IMR-90 (cell line): Measurements from ENCODE around the gene KIF6. TPM values are rescaled to one million over a fixed set of nuclear protein-coding genes. Genes with fewer than 3 reads are reported as not detected.
A peak's percentile ranks its signal among the peaks of the same experiment; 100 is the strongest.

Source experiments
- ATAC-seq: fragments of 200-7000 bp; cut with Tn5 transposase; 2 replicates; pipeline ENCODE4 v1.9.1; 2020; ENCODE audit warnings: low read depth, mild to moderate bottlenecking, moderate library complexity
- BruUV-seq: library from RNA; stranded (reverse); fragments of 400-500 nt; replicated peaks from 2 replicates; lab custom pipeline; 2021; lab: Mats Ljungman, UMichigan
- CTCF ChIA-PET: fragments of 300-600 bp; formaldehyde crosslinking; extraction: SDS; loops from one replicate; lab custom pipeline; 2021; ENCODE audit warnings: antibody characterized with exemption; lab: Yijun Ruan, JAX
- POLR2A ChIA-PET: fragments of 300-600 bp; sonication (Branson Sonifier 250); formaldehyde crosslinking; loops from one replicate; lab custom pipeline; 2022; ENCODE audit warnings: antibody characterized with exemption; ENCODE audit not compliant: unreplicated experiment; lab: Charles Lee
- DNase-seq: peaks from one replicate; pipeline ENCODE4 v3.0.0; 2013
- H2AFZ ChIP-seq: replicated peaks from 2 replicates; pipeline ENCODE3; 2013; ENCODE audit warnings: low read length, mild to moderate bottlenecking; ENCODE audit not compliant: poor library complexity
- H2AK5ac ChIP-seq: 2 replicates; pipeline ENCODE4 v1.6.1; 2013; ENCODE audit warnings: low read depth, low read length, inconsistent platforms
- H2AK9ac ChIP-seq: replicated peaks from 2 replicates; pipeline ENCODE3; 2013; ENCODE audit warnings: mild to moderate bottlenecking, low read depth, low read length, moderate library complexity; ENCODE audit not compliant: poor library complexity
- H2BK120ac ChIP-seq: 2 replicates; pipeline ENCODE4 v1.6.1; 2013; ENCODE audit warnings: low read depth, low read length, inconsistent platforms
- H2BK15ac ChIP-seq: 3 replicates; pipeline ENCODE4 v1.6.1; 2013; ENCODE audit warnings: low read depth, low read length, inconsistent platforms
- H2BK20ac ChIP-seq: 2 replicates; pipeline ENCODE4 v1.6.1; 2013; ENCODE audit warnings: low read depth, mild to moderate bottlenecking, inconsistent platforms, low read length, moderate library complexity
- H2BK5ac ChIP-seq: 2 replicates; pipeline ENCODE4 v1.6.1; 2013; ENCODE audit warnings: mild to moderate bottlenecking, low read depth, low read length, inconsistent platforms; ENCODE audit not compliant: poor library complexity, severe bottlenecking
- H3K14ac ChIP-seq: replicated peaks from 2 replicates; pipeline ENCODE4 v1.6.1; 2013; ENCODE audit warnings: low read depth, low read length, inconsistent platforms
- H3K18ac ChIP-seq: 2 replicates; pipeline ENCODE4 v1.6.1; 2013; ENCODE audit warnings: low read depth, low read length, control low read depth
- H3K23ac ChIP-seq: 2 replicates; pipeline ENCODE4 v1.6.1; 2013; ENCODE audit warnings: low read depth, low read length, inconsistent platforms
- H3K27ac ChIP-seq: 2 replicates; pipeline ENCODE4 v1.5.1; 2013; ENCODE audit warnings: mild to moderate bottlenecking, control low read depth, low read length; ENCODE audit not compliant: insufficient read depth
- H3K27me3 ChIP-seq: 2 replicates; pipeline ENCODE4 v1.6.1; 2013; ENCODE audit warnings: low read length; ENCODE audit not compliant: control insufficient read depth, insufficient read depth
- H3K36me3 ChIP-seq: 2 replicates; pipeline ENCODE4 v1.6.1; 2013; ENCODE audit warnings: low read length, mixed read lengths; ENCODE audit not compliant: control insufficient read depth, insufficient read depth
- H3K4ac ChIP-seq: 2 replicates; pipeline ENCODE4 v1.6.1; 2013; ENCODE audit warnings: low read depth, low read length, inconsistent platforms
- H3K4me1 ChIP-seq: 2 replicates; pipeline ENCODE4 v1.6.1; 2013; ENCODE audit warnings: low read length, mixed read lengths; ENCODE audit not compliant: control insufficient read depth, insufficient read depth
- H3K4me2 ChIP-seq: 2 replicates; pipeline ENCODE4 v1.6.1; 2013; ENCODE audit warnings: low read depth, mild to moderate bottlenecking, control low read depth, low read length, moderate library complexity
- H3K4me3 ChIP-seq: 2 replicates; pipeline ENCODE4 v1.5.1; 2013; ENCODE audit warnings: low read depth, mild to moderate bottlenecking, control low read depth, low read length, moderate library complexity; ENCODE audit not compliant: insufficient read depth
- H3K56ac ChIP-seq: 2 replicates; pipeline ENCODE4 v1.6.1; 2013; ENCODE audit warnings: low read length, inconsistent platforms; ENCODE audit not compliant: insufficient read depth; ENCODE audit errors: extremely low read depth
- H3K79me1 ChIP-seq, 2 experiments: 2 replicates each; pipeline ENCODE4 v1.6.1; 2013; ENCODE audit warnings: low read length in 2 of 2, inconsistent platforms in 1 of 2, low read depth in 1 of 2
- H3K9ac ChIP-seq: 2 replicates; pipeline ENCODE4 v1.6.1; 2013; ENCODE audit warnings: low read depth, low read length, control low read depth
- H3K9me1 ChIP-seq: 2 replicates; pipeline ENCODE4 v1.6.1; 2013; ENCODE audit warnings: low read length, inconsistent platforms; ENCODE audit not compliant: insufficient read depth
- H3K9me3 ChIP-seq: 2 replicates; pipeline ENCODE4 v1.6.1; 2013; ENCODE audit warnings: low read length; ENCODE audit not compliant: control insufficient read depth, insufficient read depth
- H4K20me1 ChIP-seq: 2 replicates; pipeline ENCODE4 v1.6.1; 2013; ENCODE audit warnings: low read length, inconsistent platforms; ENCODE audit not compliant: insufficient read depth
- H4K5ac ChIP-seq: 2 replicates; pipeline ENCODE4 v1.6.1; 2013; ENCODE audit warnings: mild to moderate bottlenecking, low read depth, low read length, control low read depth
- H4K8ac ChIP-seq, 2 experiments: 2 replicates each; pipeline ENCODE4 v1.6.1; 2013; ENCODE audit warnings: low read depth in 2 of 2, low read length in 2 of 2, control low read depth in 1 of 2, inconsistent platforms in 1 of 2
- H4K91ac ChIP-seq: 2 replicates; pipeline ENCODE4 v1.6.1; 2013; ENCODE audit warnings: low read depth, low read length, inconsistent platforms; ENCODE audit not compliant: insufficient read depth
- BHLHE40 ChIP-seq: fragments of 150-350 bp; IDR thresholded peaks from 2 replicates; pipeline ENCODE4 v1.6.1; 2016; ENCODE audit warnings: mild to moderate bottlenecking, low read depth, low read length
- RAD21 ChIP-seq: IDR thresholded peaks from 2 replicates; pipeline ENCODE4 v1.6.1; 2012; ENCODE audit warnings: low read length, improper control_type of control experiment
- WGBS, 2 experiments: methylation state at CpG; one replicate each; pipeline versions ENCODE4 v1.1.5 to v1.1.7; 2013; ENCODE audit warnings: missing lambda C conversion rate in 2 of 2; ENCODE audit not compliant: insufficient read length in 1 of 2; ENCODE audit errors: extremely low coverage in 2 of 2; 5-methylcytosine and 5-hydroxymethylcytosine counted together
- dilution Hi-C: fragments of 300-500 bp; cut with HindIII; formaldehyde crosslinking; loops from one replicate; pipeline ENCODE4 v1.14.3; 2018; ENCODE audit warnings: low sequenced_read_pairs; ENCODE audit not compliant: unreplicated experiment
- in situ Hi-C: fragments of 300-500 bp; cut with MboI; formaldehyde crosslinking; loops from 3 replicates; pipeline ENCODE4 v1.14.3; 2019; ENCODE audit warnings: low sequenced_read_pairs, inconsistent platforms, mixed read lengths
- intact Hi-C: fragments of 100-400 bp; cut with micrococcal nuclease; formaldehyde crosslinking; loops from 2 replicates; pipeline ENCODE4 v1.10.0; 2022
- polyA plus RNA-seq, 3 experiments: library from polyadenylated mRNA; depleted of rRNA; stranded (reverse); fragments of >200 nt; gene quantifications; 2 replicates each; pipeline ENCODE4 v1.2.3, GENCODE V29; 2012; ENCODE audit warnings: low replicate concordance in 1 of 3
- total RNA-seq: library from RNA; depleted of rRNA; stranded (reverse); fragments of >200 nt; gene quantifications from 2 replicates; pipeline ENCODE4 v1.2.3, GENCODE V29; 2012

The KIF6 gene
- total and polyA plus RNA-seq, 2 of the 4 experiments (the other 2 are of a cell fraction): under 0.01 to 0.10 TPM

GRCh38 chr6:39357998-39358686 is 367.1 kb downstream of the KIF6 start:
- Histone ChIP-seq H3K4me1 (no peaks in the 10 kb centered on the region), H4K91ac (no peak overlapping the region), H2AK9ac (no peak overlapping the region), H3K79me1 (no peaks in the 10 kb centered on the region), H3K14ac (no peak overlapping the region), H4K20me1 (no peaks in the 10 kb centered on the region), H3K4me2 (no peak overlapping the region), H3K27ac (no peak overlapping the region), H4K5ac (no peak overlapping the region), H2AFZ (no peak overlapping the region), H3K4ac (no peak overlapping the region), H3K9me1 (no peaks in the 10 kb centered on the region), H3K23ac (no peak overlapping the region), H3K9ac (no peak overlapping the region), H3K56ac (no peak overlapping the region), H3K27me3 (peaks cover 2% of the 10 kb centered on the region; the same call in 1 of the 2 replicates), H3K36me3 (no peaks in the 10 kb centered on the region), H2BK120ac (no peak overlapping the region), H2AK5ac (no peak overlapping the region), H2BK20ac (no peak overlapping the region), H2BK5ac (no peak overlapping the region), H3K4me3 (no peak overlapping the region), H4K8ac (no peak overlapping the region), H2BK15ac (no peak overlapping the region), H3K9me3 (no peaks in the 10 kb centered on the region), H3K18ac (no peak overlapping the region)
- WGBS, 2 experiments: 40% methylated on average over 1 of the region's 7 CpGs; no CpG with 5 or more reads in 1 of the 2 experiments
- DNase-seq (peak; percentile 59), ATAC-seq (no peak)
- ChIA-PET CTCF (interaction anchor here (0.6 kb wide), 2 partner anchors 25 to 1360 kb away, joined by 3 read pairs; no protein-coding TSS in a partner anchor), POLR2A (no interaction called here)
- intact Hi-C loops (no loop called here), dilution Hi-C loops (no loop called here), in situ Hi-C loops (loop anchor here (25.0 kb wide), 2 partner anchors 1479 to 1679 kb away; partner anchors contain the start of genes TSPO2 and UNC5CL)
- no TSS peak for BruUV-seq
- TF ChIP-seq RAD21 (no peak), BHLHE40 (peak; percentile 45; the same call in 1 of the 2 replicates)
